GM10248 (cell line): Measurements from ENCODE around the gene CCDC127.

Experiments
- CTCF ChIA-PET: fragments of 300-600 bp; sonication (Branson Sonifier 250); formaldehyde crosslinking; extraction: SDS; loops from one replicate; lab custom pipeline; 2021; ENCODE audit warnings: antibody characterized with exemption; lab: Yijun Ruan, JAX
- POLR2A ChIA-PET: fragments of 350-650 bp; sonication (Branson Sonifier 250); formaldehyde crosslinking; extraction: SDS; loops from one replicate; lab custom pipeline; 2020; ENCODE audit warnings: antibody characterized with exemption; lab: Yijun Ruan, JAX
- DNase-seq: peaks from one replicate; pipeline ENCODE4 v3.0.0; 2012; ENCODE audit errors: extremely low spot score
- CTCF ChIP-seq: IDR thresholded peaks from 2 replicates; pipeline ENCODE4 v1.5.1; 2012; ENCODE audit warnings: mild to moderate bottlenecking, low read depth; ENCODE audit errors: extremely low read depth, missing control alignments, control extremely low read depth

The CCDC127 gene

GRCh38 chr5:188488-189481 is 29.2 kb downstream of the CCDC127 start:
- TF ChIP-seq CTCF = peak; percentile 93
- POLR2A ChIA-PET = interaction anchor here (0.6 to 1.1 kb wide), 2 partner anchors 82 to 88 kb away, joined by 3 to 5 read pairs; partner anchors contain the start of gene PDCD6
- CTCF ChIA-PET = interaction anchor here (0.6 to 2.8 kb wide), 26 partner anchors 9 to 980 kb away, joined by 3 to 17 read pairs (median 4); partner anchors contain the start of genes CCDC127, PDCD6 and SDHA

GRCh38 chr5:187617-188451 is 30.1 kb downstream of the CCDC127 start:
- CTCF ChIA-PET = interaction anchor here (0.6 to 2.8 kb wide), 26 partner anchors 8 to 981 kb away, joined by 3 to 17 read pairs (median 4); partner anchors contain the start of genes CCDC127, PDCD6 and SDHA
- no peak for TF ChIP-seq CTCF
- POLR2A ChIA-PET = interaction anchor here (0.6 to 1.1 kb wide), 2 partner anchors 83 to 89 kb away, joined by 3 to 5 read pairs; partner anchors contain the start of gene PDCD6
- DNase-seq = no peak

More at GRCh38 chr5:188488-189481, 29.2 kb downstream of the CCDC127 start:
- DNase-seq = peak; percentile 95

- DNase-seq = no peak
- no peak for TF ChIP-seq CTCF
- ChIA-PET POLR2A (no interaction called here), CTCF (interaction anchor here (1.6 to 2.8 kb wide), 3 partner anchors 32 to 716 kb away, joined by 5 to 17 read pairs (median 8); partner anchors contain the start of genes CCDC127 and SDHA)
Measured at GRCh38 chr5:187042-187431, 30.9 kb downstream of the CCDC127 start.

DNA sequence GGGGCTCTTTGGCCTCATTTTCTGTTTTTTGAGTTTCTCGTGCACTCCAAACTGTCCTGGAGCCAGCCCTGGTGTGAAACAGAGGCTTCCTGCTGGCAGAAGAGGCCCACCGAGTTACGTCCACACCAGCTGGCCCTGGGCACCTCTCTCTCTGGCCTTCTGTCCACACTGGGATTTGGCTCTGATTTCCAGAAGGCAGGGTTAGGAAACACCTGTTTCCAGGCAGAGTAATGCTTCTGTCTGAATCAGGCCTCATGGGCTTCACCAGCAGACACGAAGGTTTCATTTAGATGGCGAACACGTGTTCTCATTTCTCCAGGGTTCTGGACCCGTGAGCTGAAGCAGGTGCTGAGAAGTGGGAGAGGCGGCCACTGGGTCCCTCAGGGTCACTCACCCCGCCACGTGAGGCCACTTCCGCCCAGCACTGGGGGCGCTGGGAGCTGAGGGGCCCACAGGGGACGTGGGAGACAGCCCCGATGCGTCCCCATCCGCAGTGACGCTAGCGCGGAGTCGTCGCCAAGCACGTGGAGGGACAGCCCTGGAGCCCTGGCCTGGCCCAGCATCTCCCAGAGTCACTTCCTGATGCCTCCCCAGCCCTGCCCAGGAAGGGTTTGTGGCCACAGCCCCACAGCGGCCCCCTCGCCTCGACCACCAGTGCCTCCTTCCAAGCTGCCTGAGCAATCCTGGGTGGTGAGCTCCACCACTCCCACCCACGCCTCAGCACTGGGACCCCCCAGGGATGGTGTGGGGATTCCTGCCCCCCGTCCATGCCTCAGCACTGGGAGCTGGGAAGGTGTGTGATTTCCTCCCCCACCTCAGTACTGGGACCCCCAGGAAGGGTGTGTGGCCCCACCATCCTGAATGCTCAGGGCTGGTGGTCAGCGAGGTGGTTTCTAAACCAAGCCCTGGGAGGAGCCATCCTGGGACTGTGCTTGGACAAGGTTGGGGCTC is 31.6 kb downstream of the CCDC127 start:
- no peak for DNase-seq
- TF ChIP-seq CTCF = no peak
- ChIA-PET POLR2A (no interaction called here), CTCF (interaction anchor here (2.4 to 2.8 kb wide), 2 partner anchors 32 to 717 kb away, joined by 8 to 17 read pairs; partner anchors contain the start of genes CCDC127 and SDHA)

- ChIA-PET POLR2A (no interaction called here), CTCF (interaction anchor here (0.9 kb wide), 1 partner anchor 16 kb away, joined by 3 read pairs; no protein-coding TSS in a partner anchor)
- no peak for DNase-seq
- TF ChIP-seq CTCF = no peak
Measured at GRCh38 chr5:185095-186070, 32.6 kb downstream of the CCDC127 start.
